Erythroblast (primary cell): ENCODE data around the gene ZSCAN25.
"Not testable (repeated sequence)": the region's sequence is repeated elsewhere in the genome, so short reads cannot be mapped to it uniquely, and the experiment has no call there.

Experiments used
- DNase-seq, 2 experiments: peaks; one replicate each; lab custom pipeline; 2025; lab: John Stamatoyannopoulos, UW
- GATA1 ChIP-seq: IDR thresholded peaks from 2 replicates; pipeline ENCODE4 v1.6.1; 2011; ENCODE audit warnings: low read depth, mild to moderate bottlenecking, control low read depth, low read length, moderate library complexity
- POLR2A ChIP-seq: IDR thresholded peaks from 2 replicates; pipeline ENCODE4 v1.6.1; 2011; ENCODE audit warnings: mild to moderate bottlenecking, low read length

Gene ZSCAN25

DNA sequence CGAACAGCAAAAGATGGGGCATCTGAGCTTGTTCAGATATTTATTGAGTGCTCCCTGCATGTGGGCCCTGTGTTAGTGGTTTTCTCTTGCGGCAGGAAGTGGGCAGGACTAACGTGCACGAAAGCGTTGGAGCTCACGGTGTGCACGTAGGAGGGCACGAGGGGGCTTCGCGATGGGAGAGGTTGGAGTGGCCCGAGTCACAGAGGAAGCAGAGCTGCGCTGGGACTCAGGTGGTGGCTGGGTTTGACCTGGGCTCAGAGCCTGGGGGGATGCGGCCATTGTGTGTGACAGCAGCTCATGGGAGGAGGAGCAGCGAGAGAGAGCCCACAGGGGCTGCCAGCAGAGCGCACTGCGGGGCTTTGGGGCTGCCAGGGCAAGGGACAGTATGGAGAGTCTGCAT is 7.7 kb downstream of the ZSCAN25 start:
- DNase-seq = no peak
- TF ChIP-seq POLR2A (no peak), GATA1 (no peak)

DNA sequence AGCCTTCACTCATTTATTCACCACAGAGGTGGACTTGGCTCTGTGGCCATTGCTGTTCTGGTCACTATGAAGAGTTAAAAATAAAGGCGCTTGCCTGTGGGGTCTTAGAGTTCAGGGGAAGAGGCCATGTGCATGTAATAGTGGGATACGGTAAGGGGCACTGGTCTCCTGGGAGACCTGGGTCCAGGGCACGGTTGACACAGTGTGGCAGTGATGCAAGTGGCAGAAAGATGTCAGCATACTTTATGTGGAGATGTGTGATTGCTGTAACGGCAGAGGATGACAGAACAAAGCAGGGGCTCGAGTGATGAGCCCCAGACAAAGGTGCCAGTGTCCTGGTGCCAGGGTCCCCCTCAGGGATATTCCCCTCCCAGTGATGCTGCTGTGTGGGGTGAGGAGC is 8.6 kb downstream of the ZSCAN25 start:
- DNase-seq = no peak
- no peak for TF ChIP-seq GATA1
- no peak for TF ChIP-seq POLR2A

DNA sequence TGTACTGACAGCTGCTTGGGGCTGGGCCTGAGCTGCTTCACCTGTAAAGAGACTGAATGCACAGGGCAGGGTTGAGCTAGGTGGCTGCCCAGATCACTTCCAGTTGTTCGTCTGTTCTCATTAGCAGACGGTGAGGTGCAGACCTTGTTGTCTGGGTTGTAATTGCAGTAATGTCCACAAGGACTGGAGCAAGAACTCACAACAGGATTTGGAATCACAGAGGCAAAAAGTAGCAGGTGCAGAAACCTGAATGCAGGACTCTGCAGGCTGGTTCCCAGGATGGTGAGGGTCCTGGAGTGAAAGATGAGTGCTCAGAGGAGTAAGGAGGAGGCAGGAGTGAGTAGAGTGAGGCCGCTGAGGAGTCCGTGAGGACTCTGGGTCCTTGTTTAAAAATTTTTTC is 9.2 kb downstream of the ZSCAN25 start:
- no peak for DNase-seq
- TF ChIP-seq POLR2A = no peak
- no peak for TF ChIP-seq GATA1

DNA sequence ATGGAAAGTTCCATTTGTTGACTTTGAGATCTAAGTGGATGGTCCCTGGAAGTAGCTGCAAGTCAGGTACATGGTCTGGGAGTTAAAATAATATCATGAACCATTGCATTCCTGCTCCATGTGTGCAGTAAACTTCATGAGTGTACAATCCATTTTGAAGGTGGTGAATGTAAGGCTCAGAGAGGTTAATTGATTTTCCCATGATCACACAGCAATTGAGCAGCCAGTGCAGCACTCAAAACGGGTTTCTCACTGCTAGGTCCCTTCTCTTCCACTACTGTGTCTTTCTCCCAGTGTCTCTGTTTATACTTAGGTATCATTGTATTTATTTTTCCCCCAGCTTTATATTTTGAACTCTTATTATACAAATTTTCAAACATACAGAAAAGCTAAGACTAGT is 9.9 kb downstream of the ZSCAN25 start:
- DNase-seq = no peak
- TF ChIP-seq POLR2A = no peak

DNA sequence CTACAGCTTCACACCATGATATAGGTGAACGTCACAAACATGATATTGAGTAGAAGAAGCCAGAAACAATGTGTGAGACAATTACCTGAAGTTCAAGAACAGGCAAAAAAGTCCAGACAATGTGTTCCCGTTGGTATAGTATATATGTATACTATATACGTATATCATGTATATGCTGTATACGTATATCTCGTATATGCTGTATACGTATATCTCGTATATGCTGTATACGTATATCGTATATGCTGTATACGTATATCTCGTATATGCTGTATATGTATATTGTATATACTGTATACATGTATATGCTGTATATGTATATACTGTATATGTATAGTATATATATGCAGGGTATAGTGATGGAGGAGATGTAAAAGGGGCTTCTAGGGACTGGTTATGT is 10.8 kb downstream of the ZSCAN25 start:
- DNase-seq = no peak
- TF ChIP-seq POLR2A (no peak), GATA1 (no peak)

DNA sequence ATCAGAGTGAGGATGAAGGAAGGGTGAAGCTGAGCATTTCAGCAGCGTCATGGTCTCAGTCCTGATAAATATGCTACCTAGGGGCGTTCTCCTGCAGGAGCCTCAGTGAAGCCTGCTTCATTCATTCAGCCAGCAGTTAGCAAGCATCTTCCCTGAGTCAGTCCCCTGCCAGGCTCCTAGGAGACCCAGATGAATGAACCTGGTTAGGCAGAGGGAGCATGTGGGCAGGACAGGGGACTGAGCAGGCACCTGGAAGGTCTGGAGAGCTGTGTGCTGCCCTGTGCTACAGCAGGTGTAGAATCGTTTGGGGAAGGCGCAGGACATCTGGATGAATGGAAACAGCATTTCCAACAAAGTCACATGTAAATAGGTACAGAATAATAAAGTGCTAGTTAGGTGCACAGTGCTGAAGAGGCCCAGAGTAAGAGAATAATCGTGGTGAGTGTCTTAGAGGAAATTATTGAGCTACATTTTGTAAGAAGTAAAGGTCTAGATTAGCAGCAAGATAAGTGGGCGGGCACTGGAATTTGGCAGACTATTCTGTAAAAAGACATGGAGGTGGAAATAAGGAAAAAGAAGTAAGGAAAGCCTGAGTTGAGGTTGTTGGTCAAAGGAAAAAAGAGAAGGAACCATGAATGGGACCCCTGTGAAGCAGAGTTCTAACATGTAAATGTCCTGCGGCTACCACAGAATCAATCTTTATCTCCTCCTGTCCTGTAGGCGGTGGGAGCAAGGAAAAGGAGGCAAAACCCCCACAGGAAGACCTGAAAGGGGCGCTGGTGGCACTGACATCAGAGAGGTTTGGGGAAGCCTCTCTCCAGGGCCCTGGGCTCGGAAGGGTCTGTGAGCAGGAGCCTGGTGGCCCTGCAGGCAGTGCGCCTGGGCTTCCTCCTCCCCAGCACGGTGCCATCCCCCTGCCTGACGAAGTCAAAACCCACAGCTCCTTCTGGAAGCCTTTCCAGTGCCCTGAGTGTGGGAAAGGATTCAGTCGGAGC is 12.0 kb downstream of the ZSCAN25 start:
- TF ChIP-seq POLR2A = peak; percentile 13
- TF ChIP-seq GATA1 = no peak
- DNase-seq = no peak

DNA sequence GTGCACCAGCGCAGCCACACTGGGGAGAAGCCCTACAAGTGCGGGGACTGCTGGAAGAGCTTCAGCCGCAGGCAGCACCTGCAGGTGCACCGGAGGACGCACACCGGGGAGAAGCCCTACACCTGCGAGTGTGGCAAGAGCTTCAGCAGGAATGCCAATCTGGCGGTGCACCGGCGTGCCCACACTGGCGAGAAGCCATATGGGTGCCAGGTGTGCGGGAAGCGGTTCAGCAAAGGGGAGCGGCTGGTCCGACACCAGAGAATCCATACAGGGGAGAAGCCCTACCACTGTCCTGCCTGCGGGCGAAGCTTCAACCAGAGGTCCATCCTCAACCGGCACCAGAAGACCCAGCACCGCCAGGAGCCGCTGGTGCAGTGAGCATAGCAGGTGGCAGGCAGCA is 12.9 kb downstream of the ZSCAN25 start:
- no peak for TF ChIP-seq POLR2A
- no peak for TF ChIP-seq GATA1
- no peak for DNase-seq

DNA sequence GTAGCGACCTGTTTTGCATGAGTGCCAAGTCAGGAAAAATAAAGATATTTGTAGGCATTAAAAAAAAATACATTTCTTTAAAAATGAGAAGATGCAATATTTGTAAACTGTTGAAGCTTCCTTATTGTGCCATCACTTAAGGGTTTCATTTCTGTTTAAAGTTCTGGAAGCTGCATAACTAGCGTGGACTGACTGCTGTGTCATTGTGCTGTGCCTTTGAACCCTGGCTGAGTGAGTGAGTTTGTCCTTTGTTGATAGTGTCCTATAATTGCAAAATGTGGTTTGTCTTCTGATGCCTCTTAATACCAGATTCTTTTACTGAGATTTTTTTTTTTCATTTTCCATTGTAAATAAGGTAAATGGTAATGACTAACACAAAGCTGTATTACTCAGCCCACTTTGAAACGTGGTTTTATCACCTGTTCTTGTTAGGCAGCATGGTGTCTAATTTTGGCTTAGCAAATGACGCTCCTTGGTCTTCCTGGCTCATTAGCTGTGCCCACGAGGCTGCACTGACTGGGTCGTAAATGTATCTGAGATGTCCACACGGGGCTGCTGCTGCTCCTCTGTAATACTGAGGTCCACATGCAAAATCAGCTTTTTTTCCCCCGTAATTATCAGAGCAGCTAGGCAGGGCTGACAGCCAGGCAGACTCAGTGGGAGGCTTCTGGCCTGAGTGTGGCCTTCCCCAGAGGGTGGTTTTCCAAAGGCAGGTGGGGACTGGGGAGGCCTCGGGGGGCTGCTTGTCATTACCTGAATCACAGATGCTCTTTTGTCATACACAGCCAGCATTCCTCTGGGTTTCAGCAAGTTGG is 14.8 kb downstream of the ZSCAN25 start:
- no peak for TF ChIP-seq GATA1
- no peak for TF ChIP-seq POLR2A
- peak; percentile 52 to 61 for DNase-seq

DNA sequence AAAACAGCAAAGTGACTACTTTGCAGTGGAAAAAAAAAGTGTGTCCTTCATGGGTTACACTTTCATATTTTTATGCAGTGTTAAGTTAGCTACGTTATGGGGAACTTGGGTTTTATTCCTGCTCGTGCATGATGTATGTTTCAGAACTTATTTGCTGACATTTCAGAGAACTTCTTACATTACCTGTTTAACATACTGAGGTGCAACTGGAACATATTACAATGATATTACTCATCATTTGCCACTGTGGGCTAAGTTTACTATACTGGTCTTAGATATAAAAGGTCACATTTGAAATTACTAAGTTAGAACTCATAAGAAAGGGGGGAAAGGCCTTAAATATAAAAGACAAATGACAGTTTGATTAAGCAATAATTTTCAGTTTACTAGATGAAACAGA is 20.7 kb downstream of the ZSCAN25 start:
- not testable (repeated sequence) for DNase-seq

DNA sequence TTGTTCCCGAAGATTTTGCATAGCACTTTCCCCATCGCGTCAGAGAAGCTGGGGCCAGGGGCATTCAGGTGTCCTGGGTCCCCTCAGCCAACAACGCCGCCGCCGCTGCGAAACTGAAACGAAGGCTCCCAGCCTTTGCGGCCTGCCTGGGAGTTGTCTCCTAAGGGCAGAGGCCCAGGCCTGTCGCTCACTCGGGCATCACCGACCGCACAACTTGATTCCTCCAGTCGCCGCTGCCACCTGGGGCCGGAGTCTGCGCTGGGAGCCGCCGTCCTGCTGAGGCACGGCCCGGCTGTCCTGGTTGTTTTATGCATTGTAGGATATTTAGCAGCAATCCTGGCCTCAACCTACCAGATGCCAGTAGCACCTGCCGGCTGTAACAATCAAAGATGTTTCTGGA is 22.0 kb downstream of the ZSCAN25 start:
- no peak for DNase-seq
- TF ChIP-seq GATA1 = no peak
- no peak for TF ChIP-seq POLR2A

DNA sequence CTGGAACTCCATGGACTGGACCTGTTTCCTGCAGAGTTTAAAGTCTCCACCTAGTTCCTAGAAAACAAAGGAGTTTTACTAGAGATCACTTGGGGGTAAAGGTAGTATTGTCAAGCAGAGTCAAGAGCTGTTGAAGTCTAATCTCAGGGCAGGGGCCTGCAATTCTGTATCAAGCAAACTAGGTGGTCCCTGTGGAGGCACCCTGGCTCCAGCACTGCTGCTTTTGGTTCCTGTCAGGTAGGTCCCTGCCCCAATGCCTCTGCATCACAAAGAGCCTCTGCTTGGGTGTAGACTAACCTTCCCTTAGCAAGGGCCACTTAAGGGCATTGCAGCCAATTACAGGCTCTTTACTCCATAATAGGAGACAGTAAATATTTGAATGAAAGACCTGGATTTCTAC is 22.5 kb downstream of the ZSCAN25 start:
- no peak for DNase-seq
- TF ChIP-seq GATA1 (no peak), POLR2A (no peak)

DNA sequence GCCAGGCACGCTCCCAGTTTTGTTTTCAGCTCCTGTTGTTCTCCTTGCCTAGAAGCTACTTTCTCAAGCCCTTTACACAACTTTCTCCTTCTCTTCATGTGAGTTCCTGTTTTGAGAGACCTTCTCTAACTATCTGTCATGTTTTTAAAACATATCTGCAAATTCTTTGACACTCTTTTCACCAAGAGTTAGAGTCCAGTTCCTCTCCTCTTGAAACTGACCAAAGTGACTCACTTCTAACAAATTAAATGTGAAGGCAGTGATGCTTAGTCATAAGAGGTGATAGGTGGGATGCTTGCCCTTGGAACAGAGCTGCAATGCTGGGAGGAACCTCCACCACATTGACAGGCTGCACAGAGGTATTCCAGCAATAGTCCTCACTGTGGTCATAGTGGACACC is 25.3 kb downstream of the ZSCAN25 start:
- TF ChIP-seq POLR2A (no peak), GATA1 (no peak)
- no peak for DNase-seq

DNA sequence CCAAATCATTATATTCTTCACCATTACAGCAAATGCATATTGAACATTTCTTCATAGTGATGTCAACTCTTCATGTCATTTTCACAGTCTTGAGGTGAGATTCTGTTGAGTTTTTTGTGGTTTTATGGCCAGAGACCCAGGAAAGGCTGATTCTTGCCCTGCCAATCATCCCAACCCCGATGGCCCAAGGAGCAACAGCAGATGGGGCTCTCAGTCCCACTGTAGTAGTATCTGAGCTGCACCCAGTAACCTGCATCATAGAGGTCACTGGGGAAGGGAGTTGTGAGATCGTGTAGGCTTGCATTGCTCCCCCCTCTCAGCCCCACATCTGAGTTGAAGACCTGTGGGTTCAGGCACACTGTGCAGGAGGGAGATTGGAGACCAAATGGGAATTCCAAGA is 26.7 kb downstream of the ZSCAN25 start:
- no peak for DNase-seq
- TF ChIP-seq POLR2A (no peak), GATA1 (no peak)

DNA sequence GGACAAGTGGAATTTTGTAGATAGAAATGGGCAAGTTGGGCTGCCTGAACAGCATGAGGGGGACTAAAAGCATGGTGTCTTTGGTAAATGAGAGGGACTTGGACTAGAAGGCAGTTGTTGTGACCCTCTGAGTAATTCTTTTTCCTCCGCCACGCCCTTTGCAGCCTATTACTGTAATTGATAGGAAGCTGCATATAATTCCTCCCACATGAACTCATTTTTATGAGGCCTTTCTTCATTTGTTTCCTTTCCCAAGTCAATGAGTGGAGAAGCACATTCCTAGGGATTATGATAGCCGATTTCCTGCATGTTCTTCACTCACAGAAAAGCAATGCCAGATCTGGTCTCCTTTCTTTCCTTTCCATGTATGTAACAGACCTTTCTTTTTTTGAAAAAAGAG is 27.7 kb downstream of the ZSCAN25 start:
- TF ChIP-seq POLR2A (no peak), GATA1 (no peak)
- no peak for DNase-seq

DNA sequence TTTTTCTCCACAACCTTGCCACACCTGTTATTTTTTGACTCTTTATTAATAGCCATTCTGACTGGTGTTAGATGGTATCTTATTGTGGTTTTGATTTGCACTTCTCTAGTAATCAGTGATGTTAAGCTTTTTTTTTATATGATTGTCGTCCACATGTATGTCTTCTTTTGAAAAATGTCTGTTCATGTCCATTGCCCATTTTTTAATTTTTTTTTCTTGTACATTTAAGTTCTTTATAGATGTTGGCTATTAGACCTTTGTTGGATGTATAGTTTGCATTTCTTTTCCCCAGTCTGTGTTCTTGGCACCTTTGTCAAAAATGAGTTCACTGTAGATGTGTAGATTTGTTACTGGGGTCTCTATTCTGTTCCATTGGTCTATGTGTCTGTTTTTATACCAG is 28.8 kb downstream of the ZSCAN25 start:
- no peak for DNase-seq
- no peak for TF ChIP-seq GATA1
- no peak for TF ChIP-seq POLR2A
